Skeletal muscle cell (primary cell): ENCODE results near the gene ADAMTS6.
"Not testable (repeated sequence)": the region's sequence is repeated elsewhere in the genome, so short reads cannot be mapped to it uniquely, and the experiment has no call there.

Source experiments
- DNase-seq: peaks from one replicate; pipeline ENCODE4 v3.0.0-alpha.2; 2010; ENCODE audit warnings: low read depth
- H3K4me3 ChIP-seq: 2 replicates; pipeline ENCODE4 v1.5.1; 2011; ENCODE audit warnings: low read depth, mild to moderate bottlenecking, control low read depth, low read length, moderate library complexity

The ADAMTS6 gene

GRCh38 chr5:65394087-65394486 is 87.6 kb downstream of the ADAMTS6 start:
- DNase-seq: peak; percentile 98
- H3K4me3 ChIP-seq: no peak overlapping the region

- H3K4me3 ChIP-seq: no peak overlapping the region
- DNase-seq: no peak
Measured at GRCh38 chr5:65391591-65391990, 90.1 kb downstream of the ADAMTS6 start.

GRCh38 chr5:65390208-65390607 is 91.5 kb downstream of the ADAMTS6 start:
- no peak for DNase-seq
- no peak overlapping the region for H3K4me3 ChIP-seq

- DNase-seq: no peak
- H3K4me3 ChIP-seq: no peak overlapping the region
Measured at GRCh38 chr5:65383859-65384258, 97.9 kb downstream of the ADAMTS6 start.

- no peak overlapping the region for H3K4me3 ChIP-seq
- no peak for DNase-seq
Measured at GRCh38 chr5:65382582-65382981, 99.1 kb downstream of the ADAMTS6 start.

- not testable (repeated sequence) for DNase-seq, H3K4me3 ChIP-seq
Measured at GRCh38 chr5:65370505-65370904, 111.2 kb downstream of the ADAMTS6 start.

GRCh38 chr5:65366655-65367054 is 115.1 kb downstream of the ADAMTS6 start:
- no peak for DNase-seq
- no peak overlapping the region for H3K4me3 ChIP-seq

- DNase-seq: no peak
- no peak overlapping the region for H3K4me3 ChIP-seq
Measured at GRCh38 chr5:65364907-65365306, 116.8 kb downstream of the ADAMTS6 start.

GRCh38 chr5:65363499-65363898 is 118.2 kb downstream of the ADAMTS6 start:
- no peak for DNase-seq
- no peak overlapping the region for H3K4me3 ChIP-seq

- DNase-seq: no peak
- no peak overlapping the region for H3K4me3 ChIP-seq
Measured at GRCh38 chr5:65359981-65360380, 121.7 kb downstream of the ADAMTS6 start.

GRCh38 chr5:65359569-65359968 is 122.2 kb downstream of the ADAMTS6 start:
- H3K4me3 ChIP-seq: no peak overlapping the region
- DNase-seq: no peak

- no peak for DNase-seq
- H3K4me3 ChIP-seq: no peak overlapping the region
Measured at GRCh38 chr5:65356274-65356673, 125.4 kb downstream of the ADAMTS6 start.

- no peak overlapping the region for H3K4me3 ChIP-seq
- DNase-seq: no peak
Measured at GRCh38 chr5:65355301-65355700, 126.4 kb downstream of the ADAMTS6 start.

GRCh38 chr5:65341835-65342234 is 139.9 kb downstream of the ADAMTS6 start:
- no peak overlapping the region for H3K4me3 ChIP-seq
- no peak for DNase-seq

- no peak overlapping the region for H3K4me3 ChIP-seq
- DNase-seq: no peak
Measured at GRCh38 chr5:65338606-65339151, 143.0 kb downstream of the ADAMTS6 start.

- H3K4me3 ChIP-seq: no peak overlapping the region
- DNase-seq: no peak
Measured at GRCh38 chr5:65334077-65334476, 147.6 kb downstream of the ADAMTS6 start.

- H3K4me3 ChIP-seq: no peak overlapping the region
- no peak for DNase-seq
Measured at GRCh38 chr5:65332591-65332990, 149.1 kb downstream of the ADAMTS6 start.

- no peak overlapping the region for H3K4me3 ChIP-seq
- DNase-seq: peak; percentile 24
Measured at GRCh38 chr5:65329266-65329665, 152.5 kb downstream of the ADAMTS6 start.

GRCh38 chr5:65327582-65327981 is 154.1 kb downstream of the ADAMTS6 start:
- DNase-seq: peak; percentile 24
- H3K4me3 ChIP-seq: no peak overlapping the region

GRCh38 chr5:65326922-65327321 is 154.8 kb downstream of the ADAMTS6 start:
- H3K4me3 ChIP-seq: no peak overlapping the region
- DNase-seq: peak; percentile 31

GRCh38 chr5:65324226-65324625 is 157.5 kb downstream of the ADAMTS6 start:
- H3K4me3 ChIP-seq: no peak overlapping the region
- DNase-seq: no peak

GRCh38 chr5:65320704-65321103 is 161.0 kb downstream of the ADAMTS6 start:
- not testable (repeated sequence) for H3K4me3 ChIP-seq, DNase-seq
